A673 (cell line): Measurements from ENCODE around the gene COL28A1. TPM values are rescaled to one million over a fixed set of nuclear protein-coding genes. Genes with fewer than 3 reads are reported as not detected.

Experiments used
- BruUV-seq: library from RNA; stranded (reverse); fragments of 400-500 nt; replicated peaks from 2 replicates; lab custom pipeline; 2021; lab: Mats Ljungman, UMichigan
- CTCF ChIA-PET: fragments of 300-600 bp; sonication (Branson Sonifier 250); formaldehyde crosslinking; loops from one replicate; lab custom pipeline; 2022; ENCODE audit warnings: antibody characterized with exemption; lab: Charles Lee
- POLR2A ChIA-PET: fragments of 300-600 bp; sonication (Branson Sonifier 250); formaldehyde crosslinking; loops from one replicate; lab custom pipeline; 2022; ENCODE audit warnings: antibody characterized with exemption; ENCODE audit not compliant: low non-redundant PET; lab: Charles Lee
- DNase-seq: peaks from one replicate; pipeline ENCODE4 v3.0.0-alpha.2; 2015; ENCODE audit warnings: low spot score
- H3K27ac ChIP-seq: fragments of 200-600 bp; sonication (generic); 2 replicates; pipeline ENCODE4 v1.5.1; 2016; ENCODE audit warnings: mixed run types, low read depth, mild to moderate bottlenecking, mixed read lengths, antibody characterized with exemption, low read length; ENCODE audit not compliant: poor library complexity, severe bottlenecking
- H3K27me3 ChIP-seq: fragments of 200-600 bp; sonication (generic); replicated peaks from 2 replicates; pipeline ENCODE4 v1.6.1; 2017; ENCODE audit warnings: mixed run types, low read depth, mild to moderate bottlenecking, mixed read lengths, antibody characterized with exemption, low read length; ENCODE audit not compliant: insufficient read depth, poor library complexity
- H3K36me3 ChIP-seq: fragments of 200-600 bp; sonication (generic); 2 replicates; pipeline ENCODE4 v1.6.1; 2016; ENCODE audit warnings: mixed run types, mild to moderate bottlenecking, mixed read lengths, antibody characterized with exemption, low read length; ENCODE audit not compliant: insufficient read depth, poor library complexity, severe bottlenecking
- H3K4me1 ChIP-seq: fragments of 200-600 bp; sonication (generic); 2 replicates; pipeline ENCODE4 v1.6.1; 2017; ENCODE audit warnings: mixed run types, mild to moderate bottlenecking, mixed read lengths, antibody characterized with exemption, low read length; ENCODE audit not compliant: insufficient read depth, poor library complexity, severe bottlenecking
- H3K4me3 ChIP-seq: fragments of 200-600 bp; sonication (generic); 2 replicates; pipeline ENCODE4 v1.5.1; 2016; ENCODE audit warnings: low read depth, mixed run types, mild to moderate bottlenecking, mixed read lengths, low read length; ENCODE audit not compliant: poor library complexity, severe bottlenecking
- H3K9me3 ChIP-seq: fragments of 200-600 bp; sonication (generic); 2 replicates; pipeline ENCODE4 v1.6.1; 2016; ENCODE audit warnings: mixed run types, low read depth, mild to moderate bottlenecking, mixed read lengths, antibody characterized with exemption, low read length; ENCODE audit not compliant: poor library complexity, severe bottlenecking
- EZH2 ChIP-seq: fragments of 200-600 bp; sonication (generic); IDR thresholded peaks from 2 replicates; pipeline ENCODE4 v1.6.1; 2017; ENCODE audit warnings: borderline replicate concordance, low read depth, mild to moderate bottlenecking, mixed read lengths, antibody characterized with exemption, low read length; ENCODE audit not compliant: poor library complexity, severe bottlenecking
- intact Hi-C: fragments of 100-400 bp; cut with micrococcal nuclease; formaldehyde crosslinking; loops from one replicate; pipeline ENCODE4 v1.10.0; 2022; ENCODE audit not compliant: unreplicated experiment
- total RNA-seq: library from RNA; stranded (reverse); gene quantifications from 2 replicates; pipeline ENCODE4 v1.2.3, GENCODE V29; 2021
- TF ChIP-seq, protein P1 (sequence below): fragments of 300-800, 200-600 bp; sonication (generic); conservative IDR thresholded peaks from 2 replicates; pipeline ENCODE4 v1.5.1; 2017; ENCODE audit warnings: low read depth, mild to moderate bottlenecking, antibody characterized with exemption, low read length, moderate library complexity, mixed read lengths

Gene COL28A1
- total RNA-seq, 1 experiment from 2014 or later: 0.34 TPM

DNA sequence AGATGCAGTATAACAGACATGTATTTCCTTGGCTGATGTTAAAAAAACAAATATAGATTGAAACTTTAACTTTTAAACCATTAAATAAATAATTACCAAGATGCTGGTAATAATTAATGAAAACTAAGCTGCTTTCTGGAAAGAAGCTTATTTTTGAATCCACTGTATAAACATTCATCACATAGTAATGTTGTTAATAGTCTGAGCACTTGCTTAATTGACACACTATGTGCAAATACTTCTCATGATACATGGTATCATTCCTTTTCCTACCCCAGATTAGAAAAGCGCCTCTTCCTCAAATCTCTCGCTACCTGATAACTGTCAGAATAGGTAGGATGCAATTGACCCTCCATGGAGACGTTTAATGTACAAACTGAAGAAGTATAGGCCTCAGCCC is 15.0 kb upstream of the COL28A1 start:
- Histone ChIP-seq H3K4me3 (no peak overlapping the region), H3K9me3 (no peaks in the 10 kb centered on the region), H3K27ac (no peak overlapping the region), H3K36me3 (no peaks in the 10 kb centered on the region), H3K4me1 (peaks cover 19% of the 10 kb centered on the region), H3K27me3 (no peaks in the 10 kb centered on the region)
- DNase-seq: no peak
- ChIA-PET POLR2A (no interaction called here), CTCF (no interaction called here)
- intact Hi-C loops: no loop called here
- BruUV-seq: no TSS peak
- no peak for TF ChIP-seq EZH2
- TF ChIP-seq, protein P1, sequence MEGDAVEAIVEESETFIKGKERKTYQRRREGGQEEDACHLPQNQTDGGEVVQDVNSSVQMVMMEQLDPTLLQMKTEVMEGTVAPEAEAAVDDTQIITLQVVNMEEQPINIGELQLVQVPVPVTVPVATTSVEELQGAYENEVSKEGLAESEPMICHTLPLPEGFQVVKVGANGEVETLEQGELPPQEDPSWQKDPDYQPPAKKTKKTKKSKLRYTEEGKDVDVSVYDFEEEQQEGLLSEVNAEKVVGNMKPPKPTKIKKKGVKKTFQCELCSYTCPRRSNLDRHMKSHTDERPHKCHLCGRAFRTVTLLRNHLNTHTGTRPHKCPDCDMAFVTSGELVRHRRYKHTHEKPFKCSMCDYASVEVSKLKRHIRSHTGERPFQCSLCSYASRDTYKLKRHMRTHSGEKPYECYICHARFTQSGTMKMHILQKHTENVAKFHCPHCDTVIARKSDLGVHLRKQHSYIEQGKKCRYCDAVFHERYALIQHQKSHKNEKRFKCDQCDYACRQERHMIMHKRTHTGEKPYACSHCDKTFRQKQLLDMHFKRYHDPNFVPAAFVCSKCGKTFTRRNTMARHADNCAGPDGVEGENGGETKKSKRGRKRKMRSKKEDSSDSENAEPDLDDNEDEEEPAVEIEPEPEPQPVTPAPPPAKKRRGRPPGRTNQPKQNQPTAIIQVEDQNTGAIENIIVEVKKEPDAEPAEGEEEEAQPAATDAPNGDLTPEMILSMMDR: no peak

DNA sequence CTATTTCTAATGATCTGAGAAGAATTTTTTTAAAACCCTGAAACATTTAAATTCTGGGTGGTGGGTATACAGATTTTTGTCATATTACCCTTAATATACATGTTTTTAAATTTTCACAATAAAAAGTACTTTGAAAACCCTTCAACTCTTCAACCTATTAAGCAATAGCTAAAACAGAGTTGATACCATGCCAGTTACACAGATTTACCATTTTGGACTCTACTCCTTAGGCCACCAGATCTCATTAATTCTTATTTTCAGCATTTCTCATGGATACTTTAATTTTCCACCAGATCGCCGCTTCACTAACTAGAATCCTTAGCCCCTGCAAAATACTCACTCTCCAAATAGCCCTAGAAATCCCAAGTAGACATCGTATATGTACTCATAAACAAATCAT is 12.7 kb upstream of the COL28A1 start:
- no peak for TF ChIP-seq EZH2
- TF ChIP-seq, protein P1: no peak
- no TSS peak for BruUV-seq
- Histone ChIP-seq H3K4me3 (no peak overlapping the region), H3K27me3 (no peaks in the 10 kb centered on the region), H3K27ac (no peak overlapping the region), H3K9me3 (no peaks in the 10 kb centered on the region), H3K36me3 (no peaks in the 10 kb centered on the region), H3K4me1 (peaks cover under 1% of the 10 kb centered on the region)
- DNase-seq: no peak
- ChIA-PET POLR2A (no interaction called here), CTCF (no interaction called here)
- intact Hi-C loops: no loop called here

DNA sequence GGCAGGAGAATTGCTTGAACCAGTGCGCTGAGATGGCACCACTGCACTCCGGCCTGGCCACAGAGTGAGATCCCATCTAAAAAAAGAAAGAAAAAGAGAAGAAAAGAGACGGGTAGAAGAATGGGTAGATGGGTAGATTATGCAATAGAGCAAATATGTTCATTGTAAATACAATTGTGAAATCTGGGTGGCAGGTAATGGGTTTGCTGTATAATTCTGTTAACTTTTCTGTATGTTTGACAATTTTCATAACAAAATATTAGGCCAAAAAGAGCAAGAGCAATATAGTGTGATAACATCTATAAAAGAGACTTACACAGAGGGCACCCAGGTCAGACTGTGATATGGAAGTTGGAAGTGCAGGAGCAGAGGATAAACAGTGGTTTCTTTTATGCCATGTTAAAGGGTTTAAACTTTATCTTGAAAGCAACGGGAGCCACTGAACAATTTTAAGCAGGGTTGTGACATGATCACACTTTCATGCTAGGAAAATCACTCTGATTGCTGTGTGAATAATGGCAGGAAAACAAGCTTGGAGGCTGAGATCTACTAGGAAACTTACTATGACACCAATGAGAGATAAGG is 6.7 kb upstream of the COL28A1 start:
- no TSS peak for BruUV-seq
- CTCF ChIA-PET: interaction anchor here (0.7 kb wide), 1 partner anchor 753 kb away, joined by 3 read pairs; no protein-coding TSS in a partner anchor

More for the DNA sequence above, 6.7 kb upstream of the COL28A1 start:
- Histone ChIP-seq H3K9me3 (no peaks in the 10 kb centered on the region), H3K4me1 (no peaks in the 10 kb centered on the region), H3K36me3 (no peaks in the 10 kb centered on the region), H3K27ac (no peak overlapping the region), H3K4me3 (no peak overlapping the region), H3K27me3 (no peaks in the 10 kb centered on the region)
- POLR2A ChIA-PET: no interaction called here
- DNase-seq: no peak
- intact Hi-C loops: no loop called here
- no peak for TF ChIP-seq EZH2
- TF ChIP-seq, protein P1: no peak
